H9 (cell line): Measurements from ENCODE around the gene JAG2. TPM values are rescaled to one million over a fixed set of nuclear protein-coding genes. Genes with fewer than 3 reads are reported as not detected.

Source experiments
- DNase-seq: peaks from one replicate; pipeline ENCODE4 v3.0.0-alpha.2; 2017
- H2AFZ ChIP-seq: one replicate; pipeline ENCODE4 v1.6.1; 2013; ENCODE audit warnings: mild to moderate bottlenecking, low read length, control low read depth, moderate library complexity
- H2AK5ac ChIP-seq: 2 replicates; pipeline ENCODE4 v1.6.1; 2013; ENCODE audit warnings: low read length, control low read depth, mixed read lengths; ENCODE audit not compliant: insufficient read length
- H2BK120ac ChIP-seq: one replicate; pipeline ENCODE4 v1.6.1; 2013; ENCODE audit warnings: low read depth, mild to moderate bottlenecking, low read length, control low read depth, inconsistent platforms; ENCODE audit not compliant: poor library complexity, severe bottlenecking
- H2BK12ac ChIP-seq: 2 replicates; pipeline ENCODE4 v1.6.1; 2013; ENCODE audit warnings: low read length, control low read depth, mixed read lengths, low read depth; ENCODE audit not compliant: insufficient read length
- H2BK15ac ChIP-seq: 2 replicates; pipeline ENCODE4 v1.6.1; 2013; ENCODE audit warnings: low read depth, low read length, control low read depth
- H2BK20ac ChIP-seq: one replicate; pipeline ENCODE4 v1.6.1; 2013; ENCODE audit warnings: low read depth, mild to moderate bottlenecking, low read length, control low read depth, inconsistent platforms; ENCODE audit not compliant: poor library complexity, severe bottlenecking
- H2BK5ac ChIP-seq: 2 replicates; pipeline ENCODE4 v1.6.1; 2013; ENCODE audit warnings: low read length, control low read depth, mixed read lengths; ENCODE audit not compliant: insufficient read length
- H3K14ac ChIP-seq: 2 replicates; pipeline ENCODE4 v1.6.1; 2013; ENCODE audit warnings: low read length, control low read depth; ENCODE audit not compliant: insufficient read depth
- H3K18ac ChIP-seq: 2 replicates; pipeline ENCODE4 v1.6.1; 2013; ENCODE audit warnings: low read depth, mild to moderate bottlenecking, mixed read lengths, low read length, control low read depth; ENCODE audit not compliant: insufficient read length
- H3K23ac ChIP-seq: 2 replicates; pipeline ENCODE4 v1.6.1; 2013; ENCODE audit warnings: low read length, control low read depth, mixed read lengths, low read depth; ENCODE audit not compliant: insufficient read length
- H3K23me2 ChIP-seq: 2 replicates; pipeline ENCODE4 v1.6.1; 2013; ENCODE audit warnings: low read depth, mild to moderate bottlenecking, mixed read lengths, low read length, control low read depth; ENCODE audit not compliant: insufficient read length, poor library complexity, severe bottlenecking
- H3K27ac ChIP-seq: 2 replicates; pipeline ENCODE4 v1.5.1; 2013; ENCODE audit warnings: low read length, control low read depth, mixed read lengths, low read depth; ENCODE audit not compliant: insufficient read length
- H3K27me3 ChIP-seq: 2 replicates; pipeline ENCODE4 v1.6.1; 2013; ENCODE audit warnings: low read length, control low read depth, inconsistent platforms; ENCODE audit not compliant: insufficient read depth
- H3K4ac ChIP-seq: 2 replicates; pipeline ENCODE4 v1.6.1; 2013; ENCODE audit warnings: low read depth, mild to moderate bottlenecking, control low read depth, inconsistent platforms, low read length, moderate library complexity
- H3K4me1 ChIP-seq: 2 replicates; pipeline ENCODE4 v1.6.1; 2013; ENCODE audit warnings: low read length, control low read depth, inconsistent platforms; ENCODE audit not compliant: insufficient read depth
- H3K4me2 ChIP-seq: 2 replicates; pipeline ENCODE4 v1.6.1; 2013; ENCODE audit warnings: low read length, control low read depth, mixed read lengths; ENCODE audit not compliant: insufficient read length, insufficient read depth
- H3K56ac ChIP-seq: 2 replicates; pipeline ENCODE4 v1.6.1; 2013; ENCODE audit warnings: low read depth, mild to moderate bottlenecking, mixed read lengths, low read length, control low read depth; ENCODE audit not compliant: insufficient read length
- H3K79me1 ChIP-seq: 2 replicates; pipeline ENCODE4 v1.6.1; 2013; ENCODE audit warnings: low read depth, mild to moderate bottlenecking, moderate library complexity, low read length, control low read depth, inconsistent platforms; ENCODE audit not compliant: insufficient read depth, poor library complexity, severe bottlenecking
- H3K79me2 ChIP-seq: 2 replicates; pipeline ENCODE4 v1.6.1; 2013; ENCODE audit warnings: low read length, control low read depth, inconsistent platforms; ENCODE audit not compliant: insufficient read depth
- H3K9ac ChIP-seq: 2 replicates; pipeline ENCODE4 v1.6.1; 2013; ENCODE audit warnings: low read length, control low read depth, mixed read lengths; ENCODE audit not compliant: insufficient read length; ENCODE audit errors: extremely low read depth
- H3K9me3 ChIP-seq: one replicate; pipeline ENCODE4 v1.6.1; 2013; ENCODE audit warnings: low read depth, low read length, inconsistent platforms; ENCODE audit not compliant: control insufficient read depth
- H3T11ph ChIP-seq: one replicate; pipeline ENCODE4 v1.6.1; 2013; ENCODE audit warnings: mild to moderate bottlenecking, low read length, control low read depth, inconsistent platforms
- H4K20me1 ChIP-seq: one replicate; pipeline ENCODE4 v1.6.1; 2013; ENCODE audit not compliant: control insufficient read depth, insufficient read length, insufficient read depth
- H4K5ac ChIP-seq: 2 replicates; pipeline ENCODE4 v1.6.1; 2013; ENCODE audit warnings: low read depth, mild to moderate bottlenecking, mixed read lengths, low read length, control low read depth; ENCODE audit not compliant: insufficient read length
- H4K8ac ChIP-seq: replicated peaks from 2 replicates; pipeline ENCODE4 v1.6.1; 2013; ENCODE audit warnings: low read length, control low read depth, mixed read lengths, low read depth; ENCODE audit not compliant: insufficient read length
- H4K91ac ChIP-seq: 2 replicates; pipeline ENCODE4 v1.6.1; 2013; ENCODE audit warnings: low read depth, mild to moderate bottlenecking, moderate library complexity, mixed read lengths, low read length, control low read depth; ENCODE audit not compliant: insufficient read length
- H3K27ac Mint-ChIP-seq, 3 experiments: 2 replicates in 2 of 3; 3 replicates in 1 of 3; pipeline ENCODE4 v1.8.0; 2020 to 2021; ENCODE audit warnings: mixed read lengths in 3 of 3, mild to moderate bottlenecking in 1 of 3, moderate library complexity in 1 of 3
- H3K27me3 Mint-ChIP-seq: 2 replicates; pipeline ENCODE4 v1.8.0; 2021; ENCODE audit warnings: low read depth, mild to moderate bottlenecking, moderate library complexity, mixed read lengths
- H3K36me3 Mint-ChIP-seq, 3 experiments: 2 replicates in 2 of 3; 3 replicates in 1 of 3; pipeline ENCODE4 v1.8.0; 2020 to 2021; ENCODE audit warnings: low read depth in 3 of 3, mixed read lengths in 3 of 3; ENCODE audit not compliant: insufficient read depth in 1 of 3
- H3K4me1 Mint-ChIP-seq, 2 experiments: 2 replicates each; pipeline ENCODE4 v1.8.0; 2020; ENCODE audit warnings: mixed read lengths in 2 of 2
- H3K4me3 Mint-ChIP-seq, 2 experiments: 2 replicates in 1 of 2; 3 replicates in 1 of 2; pipeline ENCODE4 v1.8.0; 2020 to 2021; ENCODE audit warnings: mild to moderate bottlenecking in 2 of 2, mixed read lengths in 2 of 2, moderate library complexity in 1 of 2
- H3K9me3 Mint-ChIP-seq, 2 experiments: 2 replicates in 1 of 2; 3 replicates in 1 of 2; pipeline ENCODE4 v1.8.0; 2020; ENCODE audit warnings: mild to moderate bottlenecking in 2 of 2, mixed read lengths in 2 of 2, moderate library complexity in 1 of 2
- CTCF ChIP-seq: fragments of 200-600 bp; sonication (generic); conservative IDR thresholded peaks from 3 replicates; pipeline ENCODE4 v1.8.0; 2021; ENCODE audit warnings: antibody characterized with exemption, mild to moderate bottlenecking
- WGBS: extraction: QIAGEN DNeasy Blood & Tissue Kit; methylation state at CpG from one replicate; pipeline ENCODE4 v1.1.7; 2013; ENCODE audit warnings: missing lambda C conversion rate, low lambda C conversion rate, mixed read lengths; ENCODE audit not compliant: insufficient read length; ENCODE audit errors: extremely low coverage; 5-methylcytosine and 5-hydroxymethylcytosine counted together
- total RNA-seq: library from RNA; stranded (reverse); gene quantifications from 2 replicates; pipeline ENCODE4 v1.2.1, GENCODE V29; 2021

Gene JAG2
- total RNA-seq, 1 experiment from 2014 or later: 11.4 TPM

- no peak overlapping the region for H4K8ac ChIP-seq
- no peak overlapping the region for H3K27ac ChIP-seq
- H2AK5ac ChIP-seq: no peak overlapping the region
- no peaks in the 10 kb centered on the region for H3K79me2 ChIP-seq
- Mint-ChIP-seq H3K4me1 (no peaks in the 10 kb centered on the region), H3K36me3 (peaks cover 0 to 17% (median 10%) of the 10 kb centered on the region in 3 experiments; a peak in 4 of 7 replicates), H3K9me3 (peaks cover 5 to 14% of the 10 kb centered on the region in 2 experiments), H3K27me3 (no peaks in the 10 kb centered on the region; the same call in 1 of the 2 replicates), H3K27ac (no peak overlapping the region; a peak in 1 of 7 replicates), H3K4me3 (no peak overlapping the region)
- no peak overlapping the region for H3K4ac ChIP-seq
- no peak overlapping the region for H2AFZ ChIP-seq
- no peak overlapping the region for H2BK5ac ChIP-seq
- H3K4me1 ChIP-seq: no peaks in the 10 kb centered on the region
- H3K18ac ChIP-seq: no peak overlapping the region
- H2BK15ac ChIP-seq: no peak overlapping the region
- no peak overlapping the region for H3K4me2 ChIP-seq
- no peak overlapping the region for H3K14ac ChIP-seq
- no peak overlapping the region for H3T11ph ChIP-seq
- no peak overlapping the region for H4K91ac ChIP-seq
- H2BK20ac ChIP-seq: no peak overlapping the region
- H3K27me3 ChIP-seq: no peaks in the 10 kb centered on the region
- H4K20me1 ChIP-seq: no peaks in the 10 kb centered on the region
- no peak overlapping the region for H2BK120ac ChIP-seq
- no peaks in the 10 kb centered on the region for H3K9me3 ChIP-seq
- no peak overlapping the region for H3K9ac ChIP-seq
- no peak overlapping the region for H3K56ac ChIP-seq
- H3K23ac ChIP-seq: no peak overlapping the region
- peak; percentile 26 for DNase-seq
- H3K23me2 ChIP-seq: no peaks in the 10 kb centered on the region
- TF ChIP-seq CTCF: peak; percentile 45
- no peaks in the 10 kb centered on the region for H3K79me1 ChIP-seq
- WGBS: no CpG with 5 or more reads among the region's 32 CpGs
- H2BK12ac ChIP-seq: no peak overlapping the region
- H4K5ac ChIP-seq: no peak overlapping the region
Observed at GRCh38 chr14:105144666-105145380, 23.8 kb downstream of the JAG2 start.
